CD14-positive monocyte (primary cell): ENCODE results near the gene EXD3. TPM values are rescaled to one million over a fixed set of nuclear protein-coding genes. Genes with fewer than 3 reads are reported as not detected.

Source experiments
- DNase-seq, 3 donors: peaks; one replicate each; pipeline ENCODE4 v3.0.0-alpha.2; 2011 to 2022
- H2AFZ ChIP-seq: 2 replicates; pipeline ENCODE4 v1.6.0; 2012; ENCODE audit warnings: mild to moderate bottlenecking, low read depth, low read length, inconsistent platforms; ENCODE audit not compliant: insufficient read depth, poor library complexity, severe bottlenecking
- H3K27ac ChIP-seq, 2 donors: 1 replicate in 1 of 2; 2 replicates in 1 of 2; pipeline ENCODE4 v1.5.1; 2012 to 2013; ENCODE audit warnings: low read length in 2 of 2, control low read depth in 1 of 2, inconsistent platforms in 1 of 2, low read depth in 1 of 2, mild to moderate bottlenecking in 1 of 2
- H3K27me3 ChIP-seq, 2 donors: one replicate each; pipeline versions ENCODE4 v1.6.0 to v1.6.1; 2011 to 2013; ENCODE audit warnings: low read length in 2 of 2; ENCODE audit not compliant: control insufficient read depth in 2 of 2, insufficient read depth in 2 of 2
- H3K36me3 ChIP-seq, 2 donors: replicated peaks in 1 of 2; 1 replicate in 1 of 2; 2 replicates in 1 of 2; pipeline versions ENCODE4 v1.5.1 to v1.6.1; 2012 to 2013; ENCODE audit warnings: low read length in 2 of 2, control low read depth in 1 of 2, inconsistent platforms in 1 of 2, mild to moderate bottlenecking in 1 of 2; ENCODE audit not compliant: insufficient read depth in 2 of 2, control insufficient read depth in 1 of 2
- H3K4me1 ChIP-seq, 2 donors: 1 replicate in 1 of 2; 2 replicates in 1 of 2; pipeline versions ENCODE4 v1.5.1 to v1.6.1; 2012 to 2013; ENCODE audit warnings: low read length in 2 of 2, control low read depth in 1 of 2, inconsistent platforms in 1 of 2, mild to moderate bottlenecking in 1 of 2, moderate library complexity in 1 of 2; ENCODE audit not compliant: insufficient read depth in 2 of 2, control insufficient read depth in 1 of 2
- H3K4me2 ChIP-seq: replicated peaks from 2 replicates; pipeline ENCODE3; 2012; ENCODE audit warnings: low read length, moderate library complexity, mild to moderate bottlenecking; ENCODE audit not compliant: poor library complexity, severe bottlenecking; ENCODE audit errors: extremely low read depth
- H3K4me3 ChIP-seq, 3 experiments: fragments of 200-600 bp in 1 of 3; sonication (generic) in 1 of 3; replicated peaks in 1 of 3; 1 replicate in 2 of 3; 2 replicates in 1 of 3; pipeline ENCODE4 v1.5.1; 2011 to 2013; ENCODE audit warnings: low read length in 3 of 3, mild to moderate bottlenecking in 3 of 3, control low read depth in 2 of 3, low read depth in 2 of 3, inconsistent platforms in 1 of 3, moderate library complexity in 1 of 3
- H3K79me2 ChIP-seq: 2 replicates; pipeline ENCODE4 v1.6.0; 2012; ENCODE audit warnings: mild to moderate bottlenecking, control low read depth, inconsistent platforms, low read length, moderate library complexity; ENCODE audit not compliant: insufficient read depth
- H3K9ac ChIP-seq: 2 replicates; pipeline ENCODE4 v1.6.0; 2017; ENCODE audit warnings: low read length, mild to moderate bottlenecking; ENCODE audit not compliant: insufficient read depth, poor library complexity, severe bottlenecking
- H3K9me3 ChIP-seq, 2 donors: replicated peaks in 1 of 2; 1 replicate in 1 of 2; 2 replicates in 1 of 2; pipeline versions ENCODE4 v1.5.1 to v1.6.1; 2012 to 2013; ENCODE audit warnings: low read length in 2 of 2, control low read depth in 1 of 2; ENCODE audit not compliant: control insufficient read depth in 1 of 2, insufficient read depth in 1 of 2
- H4K20me1 ChIP-seq: 2 replicates; pipeline ENCODE4 v1.6.0; 2012; ENCODE audit warnings: mild to moderate bottlenecking, low read length, control low read depth, moderate library complexity; ENCODE audit not compliant: insufficient read depth
- H3K27ac Mint-ChIP-seq, 7 donors: one replicate each; pipeline ENCODE4 v1.8.0; 2020; ENCODE audit warnings: mild to moderate bottlenecking in 7 of 7, mixed read lengths in 7 of 7, moderate library complexity in 6 of 7, inconsistent platforms in 2 of 7
- H3K27me3 Mint-ChIP-seq, 3 donors: one replicate each; pipeline ENCODE4 v1.8.0; 2021 to 2022; ENCODE audit warnings: low read depth in 3 of 3, mild to moderate bottlenecking in 3 of 3, mixed read lengths in 3 of 3, moderate library complexity in 3 of 3, inconsistent platforms in 1 of 3
- H3K36me3 Mint-ChIP-seq, 2 donors: one replicate each; pipeline ENCODE4 v1.8.0; 2020; ENCODE audit warnings: mixed read lengths in 2 of 2, inconsistent platforms in 1 of 2, mild to moderate bottlenecking in 1 of 2
- H3K4me1 Mint-ChIP-seq: one replicate; pipeline ENCODE4 v1.8.0; 2020; ENCODE audit warnings: mild to moderate bottlenecking, mixed read lengths
- H3K4me3 Mint-ChIP-seq, 2 donors: one replicate each; pipeline ENCODE4 v1.8.0; 2020; ENCODE audit warnings: mild to moderate bottlenecking in 2 of 2, mixed read lengths in 2 of 2, moderate library complexity in 1 of 2
- H3K9me3 Mint-ChIP-seq, 7 donors: one replicate each; pipeline ENCODE4 v1.8.0; 2020 to 2022; ENCODE audit warnings: mixed read lengths in 7 of 7, mild to moderate bottlenecking in 6 of 7, moderate library complexity in 6 of 7, inconsistent platforms in 2 of 7
- WGBS: methylation state at CpG from one replicate; pipeline ENCODE4 v1.1.5; 2013; ENCODE audit warnings: missing lambda C conversion rate; ENCODE audit not compliant: insufficient coverage; 5-methylcytosine and 5-hydroxymethylcytosine counted together
- intact Hi-C, 2 donors: fragments of 100-400 bp; cut with micrococcal nuclease; formaldehyde crosslinking; loops; one replicate each; pipeline versions ENCODE4 v1.15.0 to v1.15.1; 2023
- polyA plus RNA-seq, 3 donors: library from polyadenylated mRNA; depleted of rRNA in 1 of 3; unstranded in 2 of 3; stranded (reverse) in 1 of 3; fragments of 300-500 nt in 2 of 3; fragments of >200 nt in 1 of 3; fragmentation: Illumina TruSeq in 2 of 3; gene quantifications; 1 replicate in 2 of 3; 2 replicates in 1 of 3; pipeline ENCODE4 v1.2.3, GENCODE V29; 2012 to 2021
- TF ChIP-seq, protein P1 (sequence below): fragments of 200-600 bp; IDR thresholded peaks from one replicate; pipeline ENCODE4 v1.8.0; 2022; ENCODE audit warnings: antibody characterized with exemption, mild to moderate bottlenecking

The EXD3 gene
- polyA plus RNA-seq, 3 donors: 2.0 to 10.8 (median 3.0) TPM

GRCh38 chr9:137315581-137316011, 107.4 kb downstream of the EXD3 start:
- 50% methylated on average over 11 of the region's 18 CpGs for WGBS
- intact Hi-C loops: no loop called here
- Histone ChIP-seq H3K4me2 (peak overlapping the region; percentile 70), H3K4me1 (peaks cover 10 to 17% of the 10 kb centered on the region in 2 donors), H3K36me3 (no peaks in the 10 kb centered on the region), H3K27ac (no peak overlapping the region), H3K9ac (no peak overlapping the region), H3K79me2 (no peaks in the 10 kb centered on the region), H3K9me3 (no peaks in the 10 kb centered on the region), H3K27me3 (peaks cover 0 to 20% of the 10 kb centered on the region in 2 donors), H3K4me3 (no peak overlapping the region), H2AFZ (no peak overlapping the region), H4K20me1 (no peaks in the 10 kb centered on the region)
- Mint-ChIP-seq H3K27me3 (peaks cover 2 to 19% (median 4%) of the 10 kb centered on the region in 3 donors), H3K4me3 (no peak overlapping the region), H3K27ac (no peak overlapping the region), H3K9me3 (no peaks in the 10 kb centered on the region), H3K36me3 (no peaks in the 10 kb centered on the region), H3K4me1 (peaks cover 3% of the 10 kb centered on the region)
- TF ChIP-seq, protein P1, sequence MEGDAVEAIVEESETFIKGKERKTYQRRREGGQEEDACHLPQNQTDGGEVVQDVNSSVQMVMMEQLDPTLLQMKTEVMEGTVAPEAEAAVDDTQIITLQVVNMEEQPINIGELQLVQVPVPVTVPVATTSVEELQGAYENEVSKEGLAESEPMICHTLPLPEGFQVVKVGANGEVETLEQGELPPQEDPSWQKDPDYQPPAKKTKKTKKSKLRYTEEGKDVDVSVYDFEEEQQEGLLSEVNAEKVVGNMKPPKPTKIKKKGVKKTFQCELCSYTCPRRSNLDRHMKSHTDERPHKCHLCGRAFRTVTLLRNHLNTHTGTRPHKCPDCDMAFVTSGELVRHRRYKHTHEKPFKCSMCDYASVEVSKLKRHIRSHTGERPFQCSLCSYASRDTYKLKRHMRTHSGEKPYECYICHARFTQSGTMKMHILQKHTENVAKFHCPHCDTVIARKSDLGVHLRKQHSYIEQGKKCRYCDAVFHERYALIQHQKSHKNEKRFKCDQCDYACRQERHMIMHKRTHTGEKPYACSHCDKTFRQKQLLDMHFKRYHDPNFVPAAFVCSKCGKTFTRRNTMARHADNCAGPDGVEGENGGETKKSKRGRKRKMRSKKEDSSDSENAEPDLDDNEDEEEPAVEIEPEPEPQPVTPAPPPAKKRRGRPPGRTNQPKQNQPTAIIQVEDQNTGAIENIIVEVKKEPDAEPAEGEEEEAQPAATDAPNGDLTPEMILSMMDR: no peak
- no peak for DNase-seq

- H3K36me3 Mint-ChIP-seq: no peaks in the 10 kb centered on the region
- no peak overlapping the region for H3K27ac ChIP-seq
- H3K4me1 Mint-ChIP-seq: no peaks in the 10 kb centered on the region
- H3K27me3 Mint-ChIP-seq: peaks cover 2 to 19% (median 4%) of the 10 kb centered on the region in 3 donors
- H3K79me2 ChIP-seq: no peaks in the 10 kb centered on the region
- H3K4me2 ChIP-seq: no peak overlapping the region
- H2AFZ ChIP-seq: no peak overlapping the region
- no peaks in the 10 kb centered on the region for H3K9me3 Mint-ChIP-seq
- no peak overlapping the region for H3K4me3 Mint-ChIP-seq
- H3K36me3 ChIP-seq: no peaks in the 10 kb centered on the region
- H3K4me1 ChIP-seq: peaks cover 5 to 10% of the 10 kb centered on the region in 2 donors
- intact Hi-C loops: no loop called here
- TF ChIP-seq, protein P1: no peak
- peaks cover 0 to 20% of the 10 kb centered on the region in 2 donors for H3K27me3 ChIP-seq
- no peak overlapping the region for H3K4me3 ChIP-seq
- peak in 1 of 3 donors; percentile 3 for DNase-seq
- no peak overlapping the region for H3K9ac ChIP-seq
- no peak overlapping the region for H3K27ac Mint-ChIP-seq
- no peaks in the 10 kb centered on the region for H3K9me3 ChIP-seq
- no peaks in the 10 kb centered on the region for H4K20me1 ChIP-seq
- 93% methylated on average over 28 of the region's 42 CpGs for WGBS
Measured at GRCh38 chr9:137314561-137315560, 108.1 kb downstream of the EXD3 start.
